Stomach (tissue), 9 donors: ENCODE results near the gene CLMP. TPM values are rescaled to one million over a fixed set of nuclear protein-coding genes. Genes with fewer than 3 reads are reported as not detected.

Experiments used
- DNase-seq, 2 donors: peaks; one replicate each; pipeline versions ENCODE4 v3.0.0 to v3.0.0-alpha.2; 2013 to 2019
- H3K27ac ChIP-seq, 5 donors: fragments of 200-600 bp in 4 of 5; sonication (generic) in 4 of 5; one replicate each; pipeline ENCODE4 v1.5.1; 2013 to 2019; ENCODE audit warnings: mild to moderate bottlenecking in 1 of 5, moderate library complexity in 1 of 5
- H3K27me3 ChIP-seq, 3 donors: fragments of 200-600 bp; sonication (generic); one replicate each; pipeline ENCODE4 v1.5.1; 2017 to 2019; ENCODE audit warnings: mixed run types in 1 of 3
- H3K36me3 ChIP-seq, 4 donors: fragments of 200-600 bp; sonication (generic); 1 replicate in 3 of 4; 2 replicates in 1 of 4; pipeline ENCODE4 v1.5.1; 2016 to 2019
- H3K4me1 ChIP-seq, 4 donors: fragments of 200-600 bp; sonication (generic); one replicate each; pipeline ENCODE4 v1.5.1; 2016 to 2019
- H3K4me3 ChIP-seq, 4 donors: fragments of 200-600 bp; sonication (generic) in 3 of 4; one replicate each; pipeline ENCODE4 v1.5.1; 2016 to 2019; ENCODE audit warnings: mild to moderate bottlenecking in 1 of 4
- H3K9me3 ChIP-seq, 4 donors: fragments of 200-600 bp; sonication (generic); one replicate each; pipeline ENCODE4 v1.5.1; 2016 to 2019
- CTCF ChIP-seq, 7 experiments: fragments of 450-650 bp in 4 of 7; fragments of 200-600 bp in 3 of 7; sonication (generic) in 3 of 7; IDR thresholded peaks; one replicate each; pipeline ENCODE4 v1.5.1; 2016 to 2019; ENCODE audit warnings: antibody characterized with exemption in 7 of 7, control low read depth in 2 of 7, mild to moderate bottlenecking in 1 of 7
- EP300 ChIP-seq: sonication (generic); formaldehyde crosslinking; IDR thresholded peaks from one replicate; pipeline ENCODE4 v1.6.1; 2017; ENCODE audit warnings: antibody characterized with exemption
- POLR2A ChIP-seq, 4 donors: fragments of 450-650 bp; IDR thresholded peaks; one replicate each; pipeline ENCODE4 v1.6.1; 2016; ENCODE audit warnings: antibody characterized with exemption in 4 of 4, control low read depth in 2 of 4, mild to moderate bottlenecking in 1 of 4, moderate library complexity in 1 of 4
- POLR2AphosphoS5 ChIP-seq, 3 donors: sonication (generic); formaldehyde crosslinking; IDR thresholded peaks; one replicate each; pipeline ENCODE4 v1.6.1; 2016; ENCODE audit warnings: antibody characterized with exemption in 3 of 3
- WGBS, 5 donors: extraction: QIAGEN DNeasy Blood & Tissue Kit in 3 of 5; methylation state at CpG; one replicate each; pipeline versions ENCODE4 v1.1.5 to v1.1.7; 2013 to 2018; 5-methylcytosine and 5-hydroxymethylcytosine counted together
- intact Hi-C: fragments of 100-400 bp; cut with DNase I; formaldehyde crosslinking; loops from one replicate; pipeline ENCODE4 v1.15.1; 2023; ENCODE audit warnings: low total_unique reads
- polyA plus RNA-seq, 3 donors: library from polyadenylated mRNA; stranded (reverse); fragments of 200-250 nt; gene quantifications; one replicate each; pipeline ENCODE4 v1.2.3, GENCODE V29; 2013
- total RNA-seq, 5 donors: library from RNA; depleted of rRNA; stranded (reverse); fragments of >200 nt; gene quantifications; one replicate each; pipeline versions ENCODE4 v1.1.0 to v1.2.3, GENCODE V29; 2014 to 2016
- donor health status: healthy with polysubstance abuse.
- donor health status: Bipolar disorder and iron deficiency.
- donor health status: healthy.

CLMP gene
- total and polyA plus RNA-seq, 8 donors, result 4.9 to 81.2 (median 40.5) TPM

- Histone ChIP-seq H3K27ac (peak overlapping the region in 4 of 5 donors; percentile 18 to 75 (median 60)), H3K4me3 (no peak overlapping the region), H3K4me1 (peaks cover 0 to 26% (median 6%) of the 10 kb centered on the region in 4 donors), H3K9me3 (no peaks in the 10 kb centered on the region), H3K36me3 (no peaks in the 10 kb centered on the region), H3K27me3 (no peaks in the 10 kb centered on the region)
- intact Hi-C loops, result no loop called here
- TF ChIP-seq POLR2A (IDR thresholded peaks at IDR 0.05) (no peak), EP300 (no peak), POLR2AphosphoS5 (IDR thresholded peaks at IDR 0.05) (peak in 1 of 3 donors; percentile 19), CTCF (IDR thresholded peaks at IDR 0.05) (peak in 3 of 7 experiments; percentile 23 to 34 (median 28))
- WGBS, 5 donors, result 52 to 62% (median 59%) methylated on average over 12 of the region's 12 CpGs
- peak; percentile 44 to 61 for DNase-seq
These were observed 40.1 kb upstream of the CLMP start for GRCh38 chr11:123235117-123235655.

GRCh38 chr11:123233975-123234334 is 38.9 kb upstream of the CLMP start:
- WGBS, 5 donors, result 40 to 57% (median 53%) methylated on average over 3 of the region's 3 CpGs
- intact Hi-C loops, result no loop called here
- peaks cover 0 to 22% (median 6%) of the 10 kb centered on the region in 4 donors for H3K4me1 ChIP-seq
- H3K27ac ChIP-seq, result peak overlapping the region in 1 of 5 donors; percentile 41
- H3K27me3 ChIP-seq, result no peaks in the 10 kb centered on the region
- no peak for DNase-seq
- H3K36me3 ChIP-seq, result no peaks in the 10 kb centered on the region
- no peaks in the 10 kb centered on the region for H3K9me3 ChIP-seq
- no peak for TF ChIP-seq EP300
- no peak for TF ChIP-seq POLR2A (IDR thresholded peaks at IDR 0.05)
- TF ChIP-seq POLR2AphosphoS5 (IDR thresholded peaks at IDR 0.05), result no peak
- TF ChIP-seq CTCF (IDR thresholded peaks at IDR 0.05), result no peak
- no peak overlapping the region for H3K4me3 ChIP-seq

GRCh38 chr11:123233280-123233974 is 38.4 kb upstream of the CLMP start:
- intact Hi-C loops, result no loop called here
- peaks cover 0 to 22% (median 6%) of the 10 kb centered on the region in 4 donors for H3K4me1 ChIP-seq
- TF ChIP-seq POLR2AphosphoS5 (IDR thresholded peaks at IDR 0.05) (no peak), CTCF (IDR thresholded peaks at IDR 0.05) (no peak), EP300 (no peak), POLR2A (IDR thresholded peaks at IDR 0.05) (no peak)
- no peak for DNase-seq
- no peak overlapping the region for H3K4me3 ChIP-seq
- WGBS, 5 donors, result 71 to 79% (median 72%) methylated on average over 6 of the region's 6 CpGs
- H3K9me3 ChIP-seq, result no peaks in the 10 kb centered on the region
- H3K27ac ChIP-seq, result peak overlapping the region in 2 of 5 donors; percentile 36 to 41
- H3K27me3 ChIP-seq, result no peaks in the 10 kb centered on the region
- H3K36me3 ChIP-seq, result no peaks in the 10 kb centered on the region

GRCh38 chr11:123231777-123232176 is 36.7 kb upstream of the CLMP start:
- 35 to 83% (median 76%) methylated on average over 3 of the region's 3 CpGs for WGBS, 5 donors
- Histone ChIP-seq H3K27me3 (peaks cover 0 to 3% (median 0%) of the 10 kb centered on the region in 3 donors), H3K9me3 (no peaks in the 10 kb centered on the region), H3K36me3 (no peaks in the 10 kb centered on the region), H3K4me1 (peaks cover 0 to 22% (median 6%) of the 10 kb centered on the region in 4 donors), H3K27ac (peak overlapping the region in 3 of 5 donors; percentile 12 to 36 (median 23)), H3K4me3 (no peak overlapping the region)
- intact Hi-C loops, result no loop called here
- peak in 1 of 2 donors; percentile 56 for DNase-seq
- peak in 1 of 3 donors; percentile 7 for TF ChIP-seq POLR2AphosphoS5 (IDR thresholded peaks at IDR 0.05)
- TF ChIP-seq CTCF (IDR thresholded peaks at IDR 0.05), result no peak
